Fibroblast of pulmonary artery (primary cell): ENCODE data around the gene DCLRE1B.

Experiments
- DNase-seq: peaks from one replicate; pipeline ENCODE4 v3.0.0-alpha.2; 2010; ENCODE audit warnings: low read depth
- H3K4me3 ChIP-seq: replicated peaks from 2 replicates; pipeline ENCODE4 v1.5.1; 2011; ENCODE audit warnings: low read depth, mild to moderate bottlenecking, control low read depth, low read length, moderate library complexity
- TF ChIP-seq, protein P1 (sequence below): IDR thresholded peaks from 2 replicates; pipeline ENCODE4 v1.5.1; 2011; ENCODE audit warnings: mild to moderate bottlenecking, control low read depth, low read length, inconsistent platforms; ENCODE audit errors: missing control alignments

Gene DCLRE1B

DNA sequence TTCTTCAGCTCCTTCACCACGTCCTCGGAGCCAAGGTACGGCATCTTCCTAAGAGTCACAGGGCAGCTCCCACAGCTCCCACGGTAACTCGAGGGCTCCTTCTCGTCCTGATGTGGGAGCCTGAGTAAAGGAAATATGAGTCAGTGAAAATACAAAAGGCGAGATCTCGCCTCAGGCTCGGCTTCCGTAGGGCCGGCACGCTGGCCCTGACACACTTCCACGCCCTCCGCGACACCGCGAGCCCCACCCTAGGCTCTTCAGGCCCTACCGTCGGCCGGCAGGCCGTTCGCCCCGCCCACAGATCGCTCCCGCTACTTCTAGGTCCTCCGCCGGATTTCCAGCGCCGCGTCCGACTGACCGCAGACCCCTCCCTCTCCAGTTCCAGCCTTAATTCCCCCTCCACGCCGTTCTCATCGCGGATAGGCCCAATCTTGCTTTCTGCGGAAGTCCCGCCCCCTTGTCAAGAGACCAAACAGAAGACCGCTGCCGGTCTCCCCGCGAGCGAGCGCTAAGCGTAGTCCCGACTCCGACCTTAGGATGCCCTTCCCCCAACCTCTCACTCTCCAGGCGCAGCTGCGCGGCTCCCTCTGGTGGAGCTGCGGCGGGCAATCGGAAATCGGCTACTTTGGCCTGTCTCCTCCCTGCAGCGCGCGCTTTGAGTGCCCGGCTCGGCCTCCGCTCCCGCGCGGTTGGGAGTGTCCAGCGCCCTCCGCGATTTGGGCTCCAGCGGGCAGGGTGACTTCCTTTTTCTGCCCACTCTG, at the start of gene DCLRE1B, which contains the start of gene AP4B1:
Gene DCLRE1B, plus strand, starts transcription at position 653 of the 761 bp plus-strand sequence. CDS start 261 bp downstream, outside the sequence.
Gene AP4B1, minus strand, starts transcription at position 126 of the 761 bp plus-strand sequence. Its CDS starts 82 bp downstream, at position 44.
- peak; percentile 100 for DNase-seq
- peak within 1 kb of the TSS; percentile 92 for H3K4me3 ChIP-seq
- TF ChIP-seq, protein P1, sequence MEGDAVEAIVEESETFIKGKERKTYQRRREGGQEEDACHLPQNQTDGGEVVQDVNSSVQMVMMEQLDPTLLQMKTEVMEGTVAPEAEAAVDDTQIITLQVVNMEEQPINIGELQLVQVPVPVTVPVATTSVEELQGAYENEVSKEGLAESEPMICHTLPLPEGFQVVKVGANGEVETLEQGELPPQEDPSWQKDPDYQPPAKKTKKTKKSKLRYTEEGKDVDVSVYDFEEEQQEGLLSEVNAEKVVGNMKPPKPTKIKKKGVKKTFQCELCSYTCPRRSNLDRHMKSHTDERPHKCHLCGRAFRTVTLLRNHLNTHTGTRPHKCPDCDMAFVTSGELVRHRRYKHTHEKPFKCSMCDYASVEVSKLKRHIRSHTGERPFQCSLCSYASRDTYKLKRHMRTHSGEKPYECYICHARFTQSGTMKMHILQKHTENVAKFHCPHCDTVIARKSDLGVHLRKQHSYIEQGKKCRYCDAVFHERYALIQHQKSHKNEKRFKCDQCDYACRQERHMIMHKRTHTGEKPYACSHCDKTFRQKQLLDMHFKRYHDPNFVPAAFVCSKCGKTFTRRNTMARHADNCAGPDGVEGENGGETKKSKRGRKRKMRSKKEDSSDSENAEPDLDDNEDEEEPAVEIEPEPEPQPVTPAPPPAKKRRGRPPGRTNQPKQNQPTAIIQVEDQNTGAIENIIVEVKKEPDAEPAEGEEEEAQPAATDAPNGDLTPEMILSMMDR = peak; percentile 59

DNA sequence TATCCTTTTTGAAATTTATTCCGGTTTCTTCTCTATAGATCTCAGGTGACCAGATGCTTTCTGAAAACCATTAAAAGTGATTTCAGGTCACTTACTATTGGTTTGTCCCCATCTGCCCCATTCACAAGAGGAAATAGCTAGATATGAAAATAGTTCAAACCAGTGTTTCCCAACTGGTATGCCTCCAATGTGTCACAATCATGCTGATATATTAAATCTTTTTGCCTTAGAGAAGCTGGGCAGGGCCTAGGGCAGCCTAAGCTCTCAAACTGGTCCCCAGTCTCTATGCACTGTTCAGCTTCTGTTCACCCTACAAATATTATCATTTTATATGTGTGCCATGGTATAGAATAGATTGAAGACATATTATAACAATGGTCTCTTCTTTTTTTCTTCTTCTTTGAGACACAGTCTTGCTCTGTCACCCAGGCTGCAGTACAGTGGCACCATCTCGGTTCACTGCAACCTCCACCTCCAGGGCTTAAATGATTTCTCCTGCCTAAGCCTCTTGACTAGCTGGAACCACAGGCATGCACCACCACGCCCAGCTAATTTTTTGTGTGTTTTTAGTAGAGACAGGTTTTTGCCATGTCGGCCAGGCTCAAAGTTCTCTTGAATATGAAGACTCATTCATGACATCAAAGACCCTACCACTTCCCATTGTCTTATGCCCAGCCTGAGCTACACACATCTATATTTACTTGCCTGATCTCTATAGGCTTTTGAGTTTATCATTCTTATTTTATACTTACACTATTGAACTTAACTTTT, 49.3 kb upstream of the DCLRE1B start:
- TF ChIP-seq, protein P1 = no peak
- no peak overlapping the region for H3K4me3 ChIP-seq
- peak; percentile 17 for DNase-seq

- no peak for DNase-seq
- TF ChIP-seq, protein P1 = no peak
- H3K4me3 ChIP-seq = no peak overlapping the region
Observed at GRCh38 chr1:113856401-113856790, 48.7 kb upstream of the DCLRE1B start.

DNA sequence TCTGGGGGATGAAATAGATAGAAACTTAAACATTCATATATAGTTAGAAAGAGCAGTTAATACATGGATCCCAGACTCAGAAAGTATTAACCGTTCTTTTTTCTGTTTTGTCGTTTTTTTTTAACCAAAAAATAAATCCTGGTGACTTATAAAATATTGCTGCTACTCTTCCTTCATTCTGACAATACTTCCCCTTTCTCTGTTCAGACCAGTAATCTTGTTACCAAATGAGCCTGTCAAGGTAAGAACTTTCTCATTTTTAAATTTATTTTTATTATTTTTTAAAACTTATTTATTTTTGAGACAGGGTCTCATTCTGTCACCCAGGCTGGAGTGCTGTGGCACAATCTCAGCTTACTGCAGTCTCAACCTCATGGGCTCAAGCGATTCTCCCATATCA, 47.4 kb upstream of the DCLRE1B start:
- TF ChIP-seq, protein P1 = no peak
- no peak for DNase-seq
- H3K4me3 ChIP-seq = no peak overlapping the region

DNA sequence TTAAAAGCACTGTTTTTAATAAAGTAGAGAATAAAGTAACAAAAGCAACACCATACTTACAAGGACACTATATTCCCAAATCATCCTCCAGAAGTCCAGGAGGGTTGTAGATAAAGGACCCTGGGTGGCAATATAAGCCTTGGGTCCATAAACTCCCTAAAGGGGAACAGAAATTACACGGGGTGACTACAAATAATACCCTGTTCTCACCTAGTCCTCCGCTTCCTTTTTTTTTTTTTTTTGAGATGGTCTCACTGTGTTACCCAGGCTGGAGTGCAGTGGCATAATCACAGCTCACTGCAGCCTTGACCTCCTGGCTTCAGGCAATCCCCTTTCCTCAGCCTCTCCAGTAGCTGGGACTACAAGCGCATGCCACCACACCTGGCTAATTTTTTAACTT, 46.7 kb upstream of the DCLRE1B start:
- H3K4me3 ChIP-seq = no peak overlapping the region
- TF ChIP-seq, protein P1 = no peak
- no peak for DNase-seq

GRCh38 chr1:113858982-113859381, 46.1 kb upstream of the DCLRE1B start:
- TF ChIP-seq, protein P1 = no peak
- no peak overlapping the region for H3K4me3 ChIP-seq
- DNase-seq = no peak
